Calu3 (cell line): ENCODE results near the gene PTPRN2. TPM values are rescaled to one million over a fixed set of nuclear protein-coding genes. Genes with fewer than 3 reads are reported as not detected.

Experiments used
- BruUV-seq: library from RNA; stranded (reverse); fragments of 400-500 nt; replicated peaks from 2 replicates; lab custom pipeline; 2021; lab: Mats Ljungman, UMichigan
- CTCF ChIA-PET: fragments of 300-600 bp; sonication (Branson Sonifier 250); formaldehyde crosslinking; loops from one replicate; lab custom pipeline; 2022; ENCODE audit warnings: antibody characterized with exemption; lab: Charles Lee
- DNase-seq: peaks from one replicate; pipeline ENCODE4 v3.0.0; 2022
- H3K27ac Mint-ChIP-seq: one replicate; pipeline ENCODE4 v1.8.0; 2022; ENCODE audit warnings: mixed read lengths; ENCODE audit not compliant: unreplicated experiment
- H3K27me3 Mint-ChIP-seq: one replicate; pipeline ENCODE4 v1.8.0; 2022; ENCODE audit warnings: mixed read lengths; ENCODE audit not compliant: unreplicated experiment
- H3K36me3 Mint-ChIP-seq: one replicate; pipeline ENCODE4 v1.8.0; 2022; ENCODE audit warnings: mild to moderate bottlenecking, moderate library complexity, mixed read lengths; ENCODE audit not compliant: insufficient read depth, unreplicated experiment
- H3K4me1 Mint-ChIP-seq: one replicate; pipeline ENCODE4 v1.8.0; 2022; ENCODE audit warnings: mild to moderate bottlenecking, low read depth, mixed read lengths; ENCODE audit not compliant: unreplicated experiment
- H3K4me3 Mint-ChIP-seq: one replicate; pipeline ENCODE4 v1.8.0; 2022; ENCODE audit warnings: mild to moderate bottlenecking, low read depth, moderate library complexity, mixed read lengths; ENCODE audit not compliant: unreplicated experiment
- H3K9me3 Mint-ChIP-seq: one replicate; pipeline ENCODE4 v1.8.0; 2022; ENCODE audit warnings: low read depth, mixed read lengths; ENCODE audit not compliant: unreplicated experiment
- intact Hi-C: fragments of 100-400 bp; cut with micrococcal nuclease; formaldehyde crosslinking; loops from one replicate; pipeline ENCODE4 v1.10.0; 2022; ENCODE audit not compliant: unreplicated experiment
- total RNA-seq: library from RNA; stranded (reverse); gene quantifications from 2 replicates; pipeline ENCODE4 v1.2.3, GENCODE V29; 2022
- TF ChIP-seq, protein P1 (sequence below): fragments of 200-600 bp; IDR thresholded peaks from one replicate; pipeline ENCODE4 v1.8.0; 2022; ENCODE audit warnings: antibody characterized with exemption; ENCODE audit not compliant: unreplicated experiment

PTPRN2 gene
- total RNA-seq, 1 experiment from 2014 or later: 2.0 TPM

GRCh38 chr7:158589653-158590052 lies 2.0 kb upstream of the PTPRN2 start:
- Mint-ChIP-seq H3K9me3 (peaks cover 3% of the 10 kb centered on the region), H3K27me3 (peaks cover 48% of the 10 kb centered on the region), H3K27ac (no peak overlapping the region), H3K4me3 (no peak overlapping the region), H3K4me1 (no peaks in the 10 kb centered on the region), H3K36me3 (peaks cover 16% of the 10 kb centered on the region)
- DNase-seq: no peak
- intact Hi-C loops: loop anchor here (10.0 kb wide), 1 partner anchor 155 kb away; no protein-coding TSS in a partner anchor
- TF ChIP-seq, protein P1, sequence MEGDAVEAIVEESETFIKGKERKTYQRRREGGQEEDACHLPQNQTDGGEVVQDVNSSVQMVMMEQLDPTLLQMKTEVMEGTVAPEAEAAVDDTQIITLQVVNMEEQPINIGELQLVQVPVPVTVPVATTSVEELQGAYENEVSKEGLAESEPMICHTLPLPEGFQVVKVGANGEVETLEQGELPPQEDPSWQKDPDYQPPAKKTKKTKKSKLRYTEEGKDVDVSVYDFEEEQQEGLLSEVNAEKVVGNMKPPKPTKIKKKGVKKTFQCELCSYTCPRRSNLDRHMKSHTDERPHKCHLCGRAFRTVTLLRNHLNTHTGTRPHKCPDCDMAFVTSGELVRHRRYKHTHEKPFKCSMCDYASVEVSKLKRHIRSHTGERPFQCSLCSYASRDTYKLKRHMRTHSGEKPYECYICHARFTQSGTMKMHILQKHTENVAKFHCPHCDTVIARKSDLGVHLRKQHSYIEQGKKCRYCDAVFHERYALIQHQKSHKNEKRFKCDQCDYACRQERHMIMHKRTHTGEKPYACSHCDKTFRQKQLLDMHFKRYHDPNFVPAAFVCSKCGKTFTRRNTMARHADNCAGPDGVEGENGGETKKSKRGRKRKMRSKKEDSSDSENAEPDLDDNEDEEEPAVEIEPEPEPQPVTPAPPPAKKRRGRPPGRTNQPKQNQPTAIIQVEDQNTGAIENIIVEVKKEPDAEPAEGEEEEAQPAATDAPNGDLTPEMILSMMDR: no peak
- BruUV-seq: no TSS peak
- CTCF ChIA-PET: no interaction called here

GRCh38 chr7:158588878-158589442 lies 1.3 kb upstream of the PTPRN2 start:
- TF ChIP-seq, protein P1: no peak
- CTCF ChIA-PET: no interaction called here
- H3K27me3 Mint-ChIP-seq: peaks cover 48% of the 10 kb centered on the region
- no TSS peak for BruUV-seq
- H3K27ac Mint-ChIP-seq: no peak overlapping the region
- peaks cover 2% of the 10 kb centered on the region for H3K4me1 Mint-ChIP-seq
- H3K4me3 Mint-ChIP-seq: peak overlapping the region; percentile 53
- peaks cover 16% of the 10 kb centered on the region for H3K36me3 Mint-ChIP-seq
- intact Hi-C loops: loop anchor here (10.0 kb wide), 1 partner anchor 154 kb away; no protein-coding TSS in a partner anchor
- peaks cover 3% of the 10 kb centered on the region for H3K9me3 Mint-ChIP-seq
- no peak for DNase-seq

- intact Hi-C loops: loop anchor here (10.0 kb wide), 1 partner anchor 153 kb away; no protein-coding TSS in a partner anchor
- no TSS peak for BruUV-seq
- Mint-ChIP-seq H3K36me3 (peaks cover 16% of the 10 kb centered on the region), H3K27ac (no peak overlapping the region), H3K4me1 (peaks cover 9% of the 10 kb centered on the region), H3K27me3 (peaks cover 48% of the 10 kb centered on the region), H3K4me3 (peak overlapping the region; percentile 53), H3K9me3 (peaks cover 3% of the 10 kb centered on the region)
- CTCF ChIA-PET: no interaction called here
- DNase-seq: no peak
- TF ChIP-seq, protein P1: no peak
Measured at GRCh38 chr7:158588085-158588877, 658 bp upstream of the PTPRN2 start.

- CTCF ChIA-PET: no interaction called here
- Mint-ChIP-seq H3K4me3 (peak overlapping the region; percentile 53), H3K27ac (no peak overlapping the region), H3K27me3 (peaks cover 48% of the 10 kb centered on the region), H3K9me3 (no peaks in the 10 kb centered on the region), H3K4me1 (peaks cover 20% of the 10 kb centered on the region), H3K36me3 (peaks cover 18% of the 10 kb centered on the region)
- TF ChIP-seq, protein P1: no peak
- no peak for DNase-seq
- no TSS peak for BruUV-seq
- intact Hi-C loops: loop anchor here (10.0 kb wide), 1 partner anchor 152 kb away; no protein-coding TSS in a partner anchor
Measured at GRCh38 chr7:158586499-158587161, 993 bp downstream of the PTPRN2 start.
